NCI-H1092 treated with DMSO at 0.1 percent for 48 hours (cell line): ENCODE results near the gene THAP12.
"Not testable (repeated sequence)": the region's sequence is repeated elsewhere in the genome, so short reads cannot be mapped to it uniquely, and the experiment has no call there.

Source experiments
- DNase-seq: peaks from one replicate; lab custom pipeline; 2025; lab: John Stamatoyannopoulos, UW

Gene THAP12

DNA sequence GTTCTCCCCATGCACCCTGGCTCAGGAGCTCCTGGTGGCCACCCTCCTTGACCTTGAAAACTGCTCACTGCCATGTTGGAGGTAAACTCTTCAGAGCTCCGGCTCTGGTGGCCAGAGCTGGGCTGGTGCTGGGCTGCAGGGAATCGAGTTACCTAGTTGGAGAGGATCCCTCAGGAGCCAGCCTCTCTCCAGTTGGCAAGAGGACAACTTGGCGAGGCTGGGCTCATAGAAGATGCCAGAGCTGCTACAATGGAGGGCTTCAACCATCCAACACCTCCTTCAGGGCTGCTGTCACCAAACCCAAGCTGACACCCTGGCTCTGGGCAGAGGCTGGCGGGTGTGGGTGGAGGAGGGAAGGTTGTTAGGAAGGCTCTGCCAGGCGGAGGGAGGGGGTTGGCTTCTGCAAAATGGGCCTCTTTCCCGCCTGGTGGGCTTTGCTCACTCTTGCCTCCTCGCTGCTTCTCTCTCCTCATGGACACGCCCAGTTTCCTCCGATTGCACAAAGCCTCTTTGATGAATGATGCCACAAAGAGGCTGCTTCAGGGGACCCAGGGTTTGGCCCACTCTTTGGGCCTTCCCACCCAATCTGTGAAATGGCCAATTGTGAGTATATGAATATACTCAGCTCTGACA is 53.1 kb downstream of the THAP12 start:
- peak; percentile 19 for DNase-seq

DNA sequence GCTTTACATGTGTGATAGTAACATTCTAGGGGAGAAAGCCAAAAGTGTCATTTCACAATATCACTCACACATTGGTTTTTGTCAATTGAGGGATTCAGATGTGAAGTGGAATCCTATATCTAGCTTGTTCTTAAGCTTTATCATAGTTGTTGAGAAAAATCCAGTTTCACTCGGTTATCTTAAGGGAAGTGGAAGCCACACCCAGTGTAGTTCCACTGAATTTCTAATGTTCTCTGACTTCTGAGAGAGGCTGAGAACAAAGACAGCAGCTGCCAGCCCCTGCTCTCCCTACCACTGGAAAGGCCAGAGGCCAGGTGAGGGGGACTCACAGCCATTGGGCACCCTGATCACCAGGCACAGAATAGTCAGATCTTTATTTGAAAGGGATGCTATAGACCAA is 53.7 kb downstream of the THAP12 start:
- DNase-seq, result no peak

GRCh38 chr11:76325185-76325584 is 55.7 kb downstream of the THAP12 start:
- DNase-seq, result no peak

DNA sequence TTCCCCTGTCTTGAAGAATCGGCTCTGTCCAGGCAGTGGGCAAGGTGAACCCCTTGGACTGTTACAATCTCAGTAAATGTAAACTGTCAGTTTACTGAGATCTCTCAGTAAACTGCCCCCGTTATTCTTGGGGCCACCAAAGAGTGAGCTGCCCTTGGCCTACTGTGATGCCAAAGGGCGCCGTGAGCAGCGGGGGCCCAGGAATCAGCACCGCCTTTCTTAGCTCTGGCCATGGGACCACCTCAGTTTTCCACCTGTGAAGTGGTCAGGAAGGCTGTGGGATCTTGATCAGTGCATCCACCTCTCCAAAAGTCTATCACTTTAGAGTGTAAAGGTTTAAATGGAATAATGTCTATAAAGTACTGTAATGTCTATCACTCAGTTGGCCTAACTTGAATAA is 57.1 kb downstream of the THAP12 start:
- no peak for DNase-seq

- not testable (repeated sequence) for DNase-seq
Observed at GRCh38 chr11:76323375-76323774, 57.6 kb downstream of the THAP12 start.

- DNase-seq, result no peak
Observed at GRCh38 chr11:76322942-76323341, 58.0 kb downstream of the THAP12 start.

DNA sequence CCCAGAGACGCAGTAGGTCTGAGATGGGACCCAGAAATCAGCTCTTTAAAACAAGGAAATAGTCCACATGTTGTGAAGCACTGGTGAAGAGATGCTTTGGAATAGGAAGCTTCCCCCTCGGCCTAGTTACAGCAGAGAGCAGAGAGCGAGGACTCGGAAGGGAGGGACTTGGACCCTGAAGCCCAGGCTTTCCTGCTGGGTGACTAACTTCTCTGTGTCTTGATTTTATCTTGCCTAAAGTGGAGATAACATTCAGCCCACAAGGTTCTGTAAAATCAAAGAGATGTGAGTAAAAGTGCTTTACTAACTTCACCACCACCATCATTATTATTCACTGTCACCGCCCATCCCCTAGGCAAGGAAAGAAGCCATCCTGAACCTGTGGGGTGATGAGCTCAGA is 58.4 kb downstream of the THAP12 start:
- DNase-seq, result no peak

GRCh38 chr11:76321820-76322524 is 59.0 kb downstream of the THAP12 start:
- no peak for DNase-seq

DNA sequence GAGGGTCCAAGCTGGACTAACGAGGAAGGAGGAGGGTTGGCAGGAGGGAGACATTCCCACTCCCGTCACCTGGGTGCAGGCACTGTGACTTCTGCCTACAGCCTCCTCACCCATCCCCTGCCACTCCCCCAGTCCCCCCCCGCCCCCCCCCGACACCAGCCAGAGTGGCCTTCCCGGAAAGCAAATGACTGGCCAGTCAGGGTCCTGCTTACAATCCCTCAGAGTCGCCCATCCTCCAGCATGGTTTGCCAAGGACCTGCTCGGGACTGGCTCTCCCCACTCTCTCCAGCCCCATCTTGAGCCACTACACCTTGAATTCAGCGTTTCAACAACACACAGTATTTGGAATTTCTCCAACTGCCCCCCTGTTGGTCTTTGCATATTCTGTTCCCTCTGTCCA is 59.6 kb downstream of the THAP12 start:
- DNase-seq, result no peak

- DNase-seq, result no peak
Observed at GRCh38 chr11:76320929-76321328, 60.0 kb downstream of the THAP12 start.

DNA sequence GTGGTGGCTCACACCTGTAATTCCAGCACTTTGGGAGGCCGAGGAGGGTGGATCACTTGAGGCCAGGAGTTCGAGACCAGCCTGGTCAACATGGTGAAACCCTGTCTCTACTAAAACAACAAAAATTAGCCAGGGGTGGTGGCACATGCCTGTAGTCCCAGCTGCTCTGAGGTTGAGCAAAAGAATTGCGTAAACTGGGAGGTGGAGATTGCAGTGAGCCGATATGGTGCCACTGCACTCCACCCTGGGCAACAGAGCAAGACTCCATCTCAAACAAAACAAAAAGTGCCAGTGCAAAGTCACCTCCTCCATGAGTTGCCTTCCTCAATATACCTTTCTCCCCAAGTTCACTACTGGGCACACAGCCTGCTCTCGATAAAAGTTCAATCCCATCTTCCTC is 61.1 kb downstream of the THAP12 start:
- not testable (repeated sequence) for DNase-seq

DNA sequence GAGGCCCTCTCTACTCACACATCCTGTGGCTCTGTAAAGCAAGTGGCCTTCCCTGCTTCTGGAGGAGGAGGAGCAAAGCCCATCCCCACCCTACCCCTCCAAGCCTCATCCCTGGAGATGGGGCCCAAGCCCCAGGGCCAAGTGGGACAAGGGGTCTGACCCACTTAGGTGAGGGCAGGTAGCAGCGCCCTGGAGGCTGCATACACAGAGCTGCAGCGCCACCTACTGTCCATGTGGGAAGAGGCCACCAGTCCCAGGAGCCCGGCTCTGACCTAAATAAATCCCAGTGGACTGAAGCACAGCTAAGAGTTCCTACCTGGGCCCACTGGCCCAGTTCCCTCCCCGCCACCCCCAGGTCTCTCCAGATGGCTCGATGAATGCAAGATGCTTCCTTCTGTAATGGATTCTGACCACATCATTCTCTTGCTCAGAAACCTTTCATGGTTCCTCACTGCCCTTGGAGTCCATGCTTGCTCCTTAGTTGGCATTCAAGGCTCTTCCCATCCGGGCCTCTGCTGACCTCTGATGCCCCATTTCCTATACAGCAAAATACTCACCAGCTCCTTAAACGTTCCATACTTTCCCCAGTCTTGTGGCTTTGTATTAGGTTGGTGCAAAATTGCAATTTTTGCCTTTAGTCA is 62.1 kb downstream of the THAP12 start:
- DNase-seq, result peak; percentile 80

GRCh38 chr11:76317296-76317695 is 63.6 kb downstream of the THAP12 start:
- DNase-seq, result no peak

DNA sequence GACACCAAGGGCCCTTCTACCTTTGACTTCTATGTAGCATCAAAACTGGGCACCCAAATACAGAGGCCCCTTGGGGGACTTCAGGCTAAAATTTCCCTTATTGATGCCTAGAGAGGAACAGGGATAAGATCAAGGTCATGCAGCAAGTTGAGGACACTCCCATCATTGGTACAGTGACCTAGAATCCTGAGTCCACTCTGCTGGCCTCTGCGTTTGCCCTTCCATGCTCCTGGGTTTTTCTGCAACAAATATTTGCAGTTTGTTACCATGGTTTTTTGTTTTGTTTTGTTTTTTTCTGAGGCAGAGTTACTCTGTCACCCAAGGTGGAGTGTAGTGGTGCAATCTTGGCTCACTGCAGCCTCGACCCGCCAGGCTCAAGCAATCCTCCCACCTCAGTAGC is 64.2 kb downstream of the THAP12 start:
- no peak for DNase-seq

DNA sequence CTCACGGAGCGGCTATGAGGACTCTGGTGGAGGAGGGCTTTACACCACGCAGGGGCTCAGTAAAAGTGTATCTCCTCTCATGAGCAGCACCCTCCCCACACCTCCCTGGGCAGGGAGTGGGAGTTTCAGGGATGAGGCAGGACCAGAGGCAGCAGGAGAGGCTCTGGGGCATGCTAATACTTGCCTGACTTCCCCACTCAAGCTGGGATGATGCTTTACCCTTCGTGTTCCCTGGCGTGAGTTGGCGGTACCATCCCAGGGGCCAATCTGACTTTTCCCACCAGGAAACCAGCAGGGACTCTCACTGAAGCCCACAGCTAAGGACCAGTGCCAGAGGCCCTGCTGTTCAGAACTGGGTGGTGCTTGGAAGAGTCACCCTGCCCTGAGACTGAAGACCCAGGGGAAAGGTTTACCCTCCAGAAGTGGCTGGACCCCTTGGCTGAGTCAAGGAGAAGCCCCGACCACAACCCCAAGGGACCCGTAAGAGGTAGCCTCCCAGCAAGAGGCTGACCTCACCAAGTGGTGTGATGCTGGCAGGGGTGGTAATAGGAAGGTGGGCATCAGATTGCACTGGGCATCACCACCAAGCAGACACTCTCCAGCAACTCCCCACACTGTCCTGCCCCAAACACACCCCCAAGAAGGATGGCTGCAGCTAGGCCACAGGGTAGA is 65.6 kb downstream of the THAP12 start:
- no peak for DNase-seq

DNA sequence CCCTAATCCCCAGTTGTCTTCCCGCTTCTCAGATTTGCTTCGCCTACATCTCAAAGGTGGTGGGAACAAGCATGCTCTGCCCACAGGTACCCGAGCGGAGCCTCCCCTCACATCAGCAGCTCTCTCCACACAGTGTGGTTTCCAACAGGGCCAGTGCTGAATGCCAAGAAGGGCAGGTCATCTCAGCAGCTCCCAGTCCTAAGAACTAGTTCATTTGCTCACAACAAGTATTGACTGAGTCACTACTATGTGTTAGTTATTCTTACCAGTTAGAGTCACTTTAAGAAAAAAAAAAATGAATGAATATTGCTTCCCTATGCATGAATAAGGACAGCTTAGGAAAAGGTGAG is 66.2 kb downstream of the THAP12 start:
- DNase-seq, result no peak

DNA sequence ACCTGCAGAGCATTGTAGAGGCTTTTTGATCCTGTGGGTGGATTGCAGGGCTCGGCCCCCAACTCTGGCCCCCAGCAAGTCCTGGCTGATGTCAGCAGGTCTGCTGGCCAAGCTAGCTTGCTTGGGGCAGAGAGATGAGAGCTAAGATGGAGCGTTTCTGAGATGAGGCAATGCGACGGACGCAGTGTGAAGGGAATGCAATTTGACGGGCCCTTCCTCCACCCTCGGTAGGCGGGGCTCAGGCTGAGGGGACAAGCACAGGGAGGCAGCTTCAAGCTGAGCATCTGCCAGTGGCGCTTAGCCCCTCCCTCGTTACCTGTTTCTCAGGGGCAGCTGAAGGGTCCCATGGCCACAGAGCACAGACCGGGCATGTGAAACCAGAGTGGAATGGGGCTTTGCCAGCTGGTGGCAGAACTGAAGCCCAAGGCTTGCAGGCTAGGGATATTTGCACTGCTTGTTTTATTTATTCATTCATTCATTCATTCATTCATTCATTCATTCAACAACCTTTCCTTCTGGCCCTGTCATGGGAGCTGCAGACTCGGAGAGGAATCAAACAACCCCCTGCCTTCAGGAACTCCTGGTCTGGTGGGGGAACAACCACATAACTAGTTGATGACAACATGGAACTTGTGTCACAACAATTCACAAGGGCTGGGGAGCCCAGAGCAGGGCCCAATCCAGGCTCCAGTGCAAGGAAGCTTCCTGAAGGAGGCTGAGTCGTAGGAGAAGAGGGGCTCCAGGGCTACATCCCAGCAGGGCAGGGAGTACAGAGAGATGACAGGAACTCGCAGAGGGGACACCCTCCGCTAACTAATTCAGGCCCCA is 66.8 kb downstream of the THAP12 start:
- no peak for DNase-seq

DNA sequence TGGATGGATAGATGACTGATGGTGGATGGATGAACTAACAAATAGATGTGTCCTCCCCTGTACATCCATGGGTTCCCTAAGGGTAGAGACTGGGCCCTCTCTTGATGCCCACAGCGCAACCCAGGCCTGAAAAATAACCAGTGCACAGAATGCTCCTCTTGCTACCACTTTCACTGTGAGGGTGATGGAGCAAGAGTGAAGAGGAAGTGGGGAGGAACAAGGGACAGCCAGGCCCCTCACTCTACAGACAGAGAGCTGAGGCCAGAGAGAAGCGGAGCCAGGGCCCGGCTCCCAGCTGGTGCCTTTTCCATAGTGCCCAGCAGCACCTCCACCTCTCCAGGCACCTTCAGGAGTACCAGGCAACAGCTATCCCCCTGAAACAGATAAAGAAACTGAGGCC is 67.7 kb downstream of the THAP12 start:
- no peak for DNase-seq

- peak; percentile 85 for DNase-seq
Observed at GRCh38 chr11:76310832-76311595, 69.9 kb downstream of the THAP12 start.

DNA sequence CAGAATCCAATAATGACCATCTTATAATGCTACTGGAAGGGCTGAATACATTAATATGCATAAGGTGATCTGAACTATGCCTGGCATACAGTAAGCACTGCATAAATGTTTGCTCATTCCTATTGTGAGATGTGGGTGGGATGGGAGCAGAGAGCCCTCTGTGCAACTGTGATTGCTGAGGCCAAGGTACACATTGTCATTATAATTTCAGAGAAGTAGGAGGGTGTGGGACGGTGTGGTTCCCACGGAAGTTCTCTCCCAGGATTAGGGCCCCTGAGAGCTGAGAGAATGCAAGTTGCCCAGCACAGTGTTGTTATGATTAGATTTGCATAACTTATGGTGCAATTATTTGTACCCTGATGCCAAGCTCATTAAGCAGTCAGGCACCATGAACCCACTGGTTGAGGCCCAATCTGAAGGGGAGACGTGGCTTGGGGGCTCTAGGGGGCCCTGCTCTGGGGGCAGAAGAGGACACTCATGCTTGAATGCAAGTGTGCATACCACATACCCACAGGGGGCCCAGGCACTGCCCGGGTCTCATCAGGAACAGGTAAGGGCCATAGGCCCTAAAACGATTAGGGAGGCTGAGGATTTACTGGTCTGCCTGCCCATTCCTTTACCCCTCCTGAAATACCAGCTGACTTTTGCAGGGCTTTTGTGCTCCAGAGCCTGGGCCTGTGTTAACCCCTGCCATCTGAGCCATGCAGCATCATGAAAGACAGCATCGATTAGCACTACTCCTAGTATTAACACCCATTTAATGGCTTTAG is 72.8 kb downstream of the THAP12 start:
- DNase-seq, result no peak

DNA sequence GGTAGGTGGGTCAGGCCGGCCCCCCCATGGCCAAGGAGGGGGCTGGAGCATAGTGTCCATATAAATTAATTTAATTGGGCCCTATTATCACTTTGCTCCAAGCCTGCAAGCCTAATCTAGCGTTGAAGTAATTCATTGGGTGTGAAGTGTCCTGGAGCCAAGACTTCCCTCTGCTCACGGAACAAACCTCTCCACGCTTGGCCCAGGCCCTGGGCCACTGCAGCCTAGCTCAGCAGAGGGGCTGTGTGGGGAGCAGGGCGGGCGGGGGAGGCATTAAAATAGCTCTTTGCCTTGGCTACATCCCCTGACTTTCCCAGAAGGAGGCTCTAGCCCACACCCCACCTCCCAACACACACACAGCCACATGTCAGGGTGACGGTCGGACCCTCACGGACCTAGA is 73.5 kb downstream of the THAP12 start:
- no peak for DNase-seq
